ENCODE data around the gene ACD. TPM values are rescaled to one million over a fixed set of nuclear protein-coding genes. Genes with fewer than 3 reads are reported as not detected.

ACD gene
- total and polyA plus RNA-seq, 9 of the 15 experiments (the other 6 are each of a cell fraction or from before 2014, with no cell fraction given): 4.2 to 47.4 (median 19.2) TPM

GRCh38 chr16:67632415-67633172, 27.5 kb downstream of the ACD start:
- 75% methylated on average over 7 of the region's 7 CpGs for WGBS (ENCODE audit: insufficient coverage, low coverage, missing lambda C conversion rate)
- ATAC-seq (no peak), FAIRE-seq (no peak), DNase-seq (ENCODE audit: extremely low read depth in 1 of 4, low spot score in 3 of 4) (no peak)
- POLR2A ChIA-PET: no interaction called here
- in situ Hi-C loops (cut with MboI): no loop called here
- Histone ChIP-seq H3K79me2 (ENCODE audit: control insufficient read depth, insufficient read depth, low read length) (no peaks in the 10 kb centered on the region), H4K20me1 (replicated peaks; ENCODE audit: control insufficient read depth, insufficient read depth, low read length) (no peaks in the 10 kb centered on the region), H3K27me3 (ENCODE audit: control insufficient read depth in 2 of 2, insufficient read depth in 2 of 2, low read length in 2 of 2) (no peaks in the 10 kb centered on the region), H3K4me3 (no peak overlapping the region), H3K9ac (ENCODE audit: insufficient read depth in 1 of 2, low read depth in 2 of 2, low read length in 2 of 2) (no peak overlapping the region), H3K27ac (ENCODE audit: extremely low read depth, low read depth, low read length) (no peak overlapping the region), H3K36me3 (ENCODE audit: control insufficient read depth, insufficient read depth, low read length) (peaks cover 76% of the 10 kb centered on the region), H3K4me1 (replicated peaks in 1 of 2; ENCODE audit: control insufficient read depth in 2 of 2, insufficient read depth in 2 of 2, low read length in 2 of 2) (no peaks in the 10 kb centered on the region; a peak in 1 of 5 replicates), H3K4me2 (ENCODE audit: insufficient read depth, low read length) (no peak overlapping the region), H2AFZ (ENCODE audit: low read depth, low read length) (no peak overlapping the region), H3K9me3 (replicated peaks; ENCODE audit: control insufficient read depth, insufficient read depth, low read depth, low read length) (no peaks in the 10 kb centered on the region), H3K9me1 (ENCODE audit: control insufficient read depth, insufficient read depth, low read length) (no peaks in the 10 kb centered on the region)
- intact Hi-C loops (cut with micrococcal nuclease): no loop called here
- CTCF ChIA-PET (ENCODE audit: low intra/inter-chr PET ratio): no interaction called here
- no peak for TF ChIP-seq BRD4 (IDR thresholded peaks at IDR 0.05)
- no peak for TF ChIP-seq HDAC2 (IDR thresholded peaks at IDR 0.05)
- no peak for TF ChIP-seq ZNF174 (CRISPR knock-in tag; IDR thresholded peaks at IDR 0.05)
- TF ChIP-seq AFF1 (IDR thresholded peaks at IDR 0.05; ENCODE audit: low read depth in 1 of 2, partially characterized antibody in 2 of 2): no peak
- no peak for TF ChIP-seq HDAC8 (tag; IDR thresholded peaks at IDR 0.05)
- no peak for TF ChIP-seq IRF1 (CRISPR knock-in tag; IDR thresholded peaks at IDR 0.05; ENCODE audit: borderline replicate concordance)
- no peak for TF ChIP-seq TAF1 (IDR thresholded peaks at IDR 0.05; ENCODE audit: control insufficient read depth, extremely low read depth, insufficient read depth, low read length, severe bottlenecking)
- no TSS peak for BruUV-seq (replicated peaks)

Data from K562 (cell line).